ENCODE measurements around the gene GABBR1. TPM values are rescaled to one million over a fixed set of nuclear protein-coding genes. Genes with fewer than 3 reads are reported as not detected.
A peak's percentile ranks its signal among the peaks of the same experiment; 100 is the strongest.
"Not testable (repeated sequence)": the region's sequence is repeated elsewhere in the genome, so short reads cannot be mapped to it uniquely, and the experiment has no call there.

GABBR1 gene
- 5.7 and 6.1 TPM in 2 replicates for total RNA-seq (2014; rRNA removed; shearing (Covaris generic))
- polyA plus RNA-seq (2014; cell fraction: nucleus; rRNA removed), result 26.2 and 28.8 TPM in 2 replicates

DNA sequence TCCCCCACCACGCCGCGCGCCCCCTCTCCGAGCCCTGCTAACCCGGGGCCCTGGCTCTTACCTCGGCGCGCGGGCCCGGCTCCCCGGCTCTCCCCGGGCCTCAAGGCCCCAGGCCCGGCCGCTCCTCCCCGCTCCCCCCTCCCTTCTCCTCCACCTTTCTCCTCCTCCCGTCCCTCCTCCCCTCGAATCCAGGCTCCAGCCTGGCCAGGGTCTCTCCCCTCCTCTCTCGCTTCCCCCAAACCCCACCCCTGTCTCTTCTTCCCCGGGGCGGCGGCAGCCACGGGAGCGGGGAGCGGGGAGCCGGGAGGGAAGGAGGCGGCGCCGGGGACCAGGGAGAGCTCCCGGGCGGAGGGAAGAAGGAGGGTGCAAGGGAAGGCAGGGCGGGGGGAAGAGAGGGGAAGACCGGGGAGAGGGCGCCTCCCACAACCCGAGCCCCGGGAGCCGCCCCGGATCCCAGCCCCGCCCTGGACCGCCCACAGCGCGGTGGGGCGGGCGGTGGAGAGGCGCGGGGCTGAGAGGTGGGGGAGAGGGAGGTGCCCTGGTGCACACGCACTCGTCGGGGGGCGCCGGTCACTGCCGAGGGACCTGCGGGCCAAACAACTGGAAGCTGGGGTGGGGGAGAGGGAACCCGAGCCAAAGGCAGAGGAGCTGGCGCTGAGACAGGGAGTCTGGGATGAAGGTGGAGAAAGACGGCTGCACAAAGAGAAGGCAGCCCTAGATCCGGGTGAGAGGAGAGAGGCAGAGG lies at the start of gene GABBR1:
TSS of gene GABBR1 (minus strand) at position 395 of the 745 bp plus-strand sequence. CDS start 798 bp downstream, outside the sequence.
- peak; percentile 77 for DNase-seq (ENCODE audit: extremely low read depth, low read depth)

DNA sequence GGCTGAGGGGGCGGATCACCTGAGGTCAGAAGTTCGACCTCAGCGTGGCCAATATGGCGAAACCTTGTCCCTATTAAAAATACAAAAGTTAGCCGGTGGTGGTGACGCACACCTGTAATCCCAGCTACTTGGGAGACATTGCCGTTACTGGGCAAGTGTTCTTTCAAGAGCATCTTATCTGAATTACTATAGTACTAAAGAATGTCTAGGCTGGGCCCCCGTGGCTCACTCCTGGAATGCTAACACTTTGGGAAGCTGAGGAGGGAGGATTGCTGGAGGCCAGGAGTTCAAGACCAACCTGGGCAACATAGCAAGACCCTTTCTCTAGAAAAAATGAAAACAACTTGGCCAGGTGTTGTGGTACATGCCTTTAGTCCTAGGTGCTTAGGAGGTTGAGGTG lies 48.8 kb upstream of the GABBR1 start:
- DNase-seq (ENCODE audit: extremely low read depth, low read depth), result no peak

- no peak for DNase-seq (ENCODE audit: extremely low read depth, low read depth)
Measured at GRCh38 chr6:29680904-29681303, 47.9 kb upstream of the GABBR1 start, which contains the start of gene ZFP57. Gene ZFP57 (minus strand): TSS chr6:29681152. CDS start chr6:29677003, 4,149 bp downstream.

DNA sequence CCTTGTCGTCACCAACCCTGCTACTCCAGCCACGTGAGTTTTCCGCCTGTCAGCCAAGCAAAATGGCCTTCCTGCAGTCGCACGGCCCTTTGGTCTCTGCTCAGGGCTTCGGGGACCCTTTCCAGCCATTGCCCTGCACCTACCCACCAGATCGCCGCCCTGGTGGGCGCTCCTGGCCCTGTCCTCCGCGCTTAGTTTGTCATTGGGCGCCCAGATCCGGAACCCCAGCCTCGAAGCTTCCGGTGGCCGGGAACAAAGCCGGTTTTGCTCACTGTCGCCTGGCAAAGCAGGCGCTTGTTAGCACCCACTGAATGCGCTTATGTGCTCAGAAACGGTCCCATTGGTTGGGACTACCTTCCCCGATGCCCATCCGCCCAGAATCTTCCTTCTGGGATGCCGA lies 47.4 kb upstream of the GABBR1 start:
- no peak for DNase-seq (ENCODE audit: extremely low read depth, low read depth)

- no peak for DNase-seq (ENCODE audit: extremely low read depth, low read depth)
Measured at GRCh38 chr6:29679962-29680361, 47.0 kb upstream of the GABBR1 start.

DNA sequence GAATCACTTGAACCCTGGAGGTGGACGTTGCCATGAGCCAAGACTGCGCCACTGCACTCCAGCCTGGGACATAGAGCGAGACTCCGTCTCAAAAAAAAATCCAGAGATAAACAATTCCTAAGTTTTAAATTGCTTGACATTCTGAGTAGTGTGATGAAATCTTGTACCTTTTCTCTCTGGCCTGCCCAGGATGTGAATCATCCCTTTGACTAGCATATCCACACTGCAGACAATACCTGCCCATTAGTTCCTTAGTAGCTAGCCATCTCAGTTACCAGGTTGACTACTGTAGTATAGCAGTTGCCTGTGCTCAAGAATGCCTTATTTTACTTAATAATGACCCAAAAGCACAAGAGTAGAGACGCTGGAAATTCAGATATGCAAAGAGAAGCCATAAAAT lies 45.1 kb upstream of the GABBR1 start:
- DNase-seq (ENCODE audit: extremely low read depth, low read depth), result no peak

DNA sequence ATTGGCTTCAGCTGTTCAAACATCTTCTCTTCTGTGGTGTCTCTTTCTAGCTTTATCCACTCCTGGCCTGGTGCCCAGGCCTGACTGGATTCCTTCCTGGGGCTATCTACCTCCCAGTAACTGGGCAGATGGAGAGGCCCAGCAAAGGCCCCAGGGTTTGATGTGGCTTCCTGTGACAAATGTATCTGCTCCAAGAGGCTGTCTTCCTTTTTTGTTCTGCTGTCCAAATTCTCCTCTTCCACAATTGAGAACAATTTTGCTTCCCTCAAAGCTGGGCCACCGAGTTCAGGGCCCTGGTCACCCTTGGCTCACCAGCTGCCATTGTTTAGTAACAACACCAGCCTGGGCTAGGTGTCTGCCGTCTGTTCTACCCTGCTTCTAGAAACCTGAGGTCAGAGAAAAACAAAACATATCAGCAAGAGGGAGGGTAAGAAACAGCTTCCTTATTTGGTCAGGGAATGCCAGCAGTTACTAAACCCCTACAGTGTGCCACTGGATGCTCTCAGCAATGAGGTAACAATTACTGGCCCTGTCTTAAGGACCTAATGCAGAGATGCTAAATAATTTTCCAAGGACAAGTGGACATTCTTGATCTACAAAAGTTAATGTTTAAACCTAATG lies 44.1 kb upstream of the GABBR1 start:
- no peak for DNase-seq (ENCODE audit: extremely low read depth, low read depth)

- DNase-seq (ENCODE audit: extremely low read depth, low read depth), result no peak
Measured at GRCh38 chr6:29675561-29675960, 42.6 kb upstream of the GABBR1 start.

DNA sequence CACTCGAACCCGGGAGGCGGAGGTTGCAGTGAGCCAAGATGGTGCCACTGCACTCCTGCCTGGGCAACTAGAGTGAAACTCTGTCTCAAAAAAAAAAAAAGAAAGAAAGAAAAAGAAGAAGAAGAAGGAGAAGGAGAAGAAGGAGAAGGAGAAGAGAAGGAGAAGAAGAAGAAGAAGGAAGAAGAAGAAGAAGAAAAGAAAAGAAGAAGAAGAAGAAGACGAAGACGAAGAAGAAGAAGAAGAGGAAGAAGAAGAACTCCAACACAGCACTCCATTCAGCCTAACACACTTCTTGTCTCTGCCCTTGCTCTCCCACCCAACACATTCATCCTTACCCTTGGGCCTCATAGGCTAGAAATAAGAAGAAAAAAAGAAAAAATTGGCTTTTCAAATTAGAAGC lies 41.0 kb upstream of the GABBR1 start:
- DNase-seq (ENCODE audit: extremely low read depth, low read depth), result no peak

DNA sequence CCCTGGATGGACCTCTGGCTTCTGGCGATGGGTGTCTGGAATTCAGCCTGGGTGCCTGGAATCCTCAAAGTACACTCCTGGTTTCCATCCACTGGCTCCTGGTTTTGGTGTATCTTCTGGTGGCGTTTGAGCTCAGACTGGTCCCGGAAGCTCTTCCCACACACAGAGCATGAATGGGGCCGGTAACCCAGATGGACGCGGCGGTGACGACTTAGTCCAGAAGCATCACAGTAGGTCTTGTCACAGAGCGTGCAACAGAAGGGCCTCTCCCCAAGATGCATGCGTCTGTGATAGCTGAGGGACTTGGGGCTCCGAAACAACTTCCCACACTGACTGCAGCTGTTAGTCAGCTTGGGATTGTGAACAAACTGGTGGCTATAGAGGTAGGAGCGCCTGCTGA lies 40.2 kb upstream of the GABBR1 start:
- DNase-seq (ENCODE audit: extremely low read depth, low read depth), result no peak

- DNase-seq (ENCODE audit: extremely low read depth, low read depth), result not testable (repeated sequence)
Measured at GRCh38 chr6:29672116-29672515, 39.1 kb upstream of the GABBR1 start.

DNA sequence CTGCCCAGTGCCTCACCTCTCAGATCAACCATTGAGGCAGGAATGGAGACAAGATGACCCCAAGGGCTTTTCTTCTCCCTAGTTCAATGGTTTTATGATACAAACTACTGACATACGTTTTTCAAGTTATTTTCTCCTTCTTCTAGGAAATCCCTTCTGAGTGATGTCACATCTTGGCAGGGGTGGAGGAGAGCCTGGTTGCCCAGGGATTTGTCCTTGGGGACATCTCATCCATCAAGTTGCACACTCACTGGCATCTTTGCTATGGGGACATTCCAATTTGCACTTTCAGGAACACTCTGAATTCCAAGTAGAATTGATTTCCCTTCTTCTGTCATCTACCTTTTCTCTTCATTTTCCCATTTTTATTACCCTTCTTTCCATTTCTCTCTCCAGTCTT lies 38.0 kb upstream of the GABBR1 start:
- no peak for DNase-seq (ENCODE audit: extremely low read depth, low read depth)

- DNase-seq (ENCODE audit: extremely low read depth, low read depth), result no peak
Measured at GRCh38 chr6:29667158-29667557, 34.2 kb upstream of the GABBR1 start.

GRCh38 chr6:29666826-29667130 lies 33.8 kb upstream of the GABBR1 start:
- DNase-seq (ENCODE audit: extremely low read depth, low read depth), result no peak

DNA sequence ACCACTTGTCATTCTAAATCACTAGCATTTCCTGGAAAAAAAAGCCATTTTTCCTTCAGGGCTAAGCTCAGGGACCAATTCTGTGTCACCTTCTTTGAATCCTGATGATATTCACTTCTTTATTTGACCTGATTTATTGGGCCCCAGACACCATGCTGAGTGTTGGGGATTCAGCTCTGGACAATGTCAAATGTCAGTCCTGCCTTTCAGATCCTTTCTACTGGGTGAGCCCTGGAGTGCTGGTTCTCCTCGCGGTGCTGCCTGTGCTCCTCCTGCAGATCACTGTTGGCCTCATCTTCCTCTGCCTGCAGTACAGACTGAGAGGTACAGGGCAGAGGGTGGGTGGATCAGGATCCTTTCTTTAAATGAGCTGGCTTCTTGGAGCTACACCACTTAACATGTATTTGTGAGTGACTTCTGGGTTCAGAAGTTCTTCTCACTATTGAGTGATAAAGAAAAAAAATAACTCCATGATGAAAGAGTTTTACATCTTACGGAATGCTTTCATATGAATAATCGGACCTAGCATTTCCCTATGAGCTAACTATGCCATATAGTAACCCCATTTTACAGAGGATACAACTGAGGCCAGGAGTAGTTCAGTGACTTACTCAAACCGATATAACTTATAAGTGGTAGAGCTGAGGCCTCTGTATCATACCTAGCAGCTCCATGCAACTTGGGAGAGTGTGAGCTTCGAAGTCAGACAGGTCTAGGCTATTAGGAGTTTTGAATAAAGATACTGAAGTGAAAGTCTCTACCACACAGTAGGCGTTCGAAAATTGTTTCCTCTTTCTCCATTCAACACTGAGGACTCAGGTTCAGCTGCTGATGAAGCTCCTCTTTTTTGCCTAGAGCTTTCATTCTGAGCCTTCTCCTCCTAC lies 33.2 kb upstream of the GABBR1 start:
- no peak for DNase-seq (ENCODE audit: extremely low read depth, low read depth)

- no peak for DNase-seq (ENCODE audit: extremely low read depth, low read depth)
Measured at GRCh38 chr6:29663300-29664042, 30.5 kb upstream of the GABBR1 start.

GRCh38 chr6:29661502-29662141 lies 28.6 kb upstream of the GABBR1 start:
- DNase-seq (ENCODE audit: extremely low read depth, low read depth), result not testable (repeated sequence)

DNA sequence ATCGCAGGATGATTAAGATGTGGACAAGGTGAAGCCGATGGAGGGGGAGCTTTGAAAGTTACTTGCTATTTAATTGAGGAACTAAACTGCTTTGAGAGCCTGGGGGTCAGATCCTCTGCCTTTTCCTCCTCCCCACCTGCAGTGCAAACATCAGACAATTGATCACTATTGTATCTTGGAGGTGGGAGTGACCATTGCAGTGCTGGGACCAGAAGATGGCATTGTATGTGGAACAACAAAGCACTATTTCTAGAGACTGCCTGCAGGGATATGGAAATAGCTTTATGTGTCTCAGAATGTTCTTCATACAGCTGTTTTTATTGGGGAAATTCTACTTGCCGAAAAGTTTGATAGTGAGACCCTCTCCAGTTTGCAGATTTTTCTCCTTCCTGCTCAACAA lies 28.1 kb upstream of the GABBR1 start:
- DNase-seq (ENCODE audit: extremely low read depth, low read depth), result no peak

DNA sequence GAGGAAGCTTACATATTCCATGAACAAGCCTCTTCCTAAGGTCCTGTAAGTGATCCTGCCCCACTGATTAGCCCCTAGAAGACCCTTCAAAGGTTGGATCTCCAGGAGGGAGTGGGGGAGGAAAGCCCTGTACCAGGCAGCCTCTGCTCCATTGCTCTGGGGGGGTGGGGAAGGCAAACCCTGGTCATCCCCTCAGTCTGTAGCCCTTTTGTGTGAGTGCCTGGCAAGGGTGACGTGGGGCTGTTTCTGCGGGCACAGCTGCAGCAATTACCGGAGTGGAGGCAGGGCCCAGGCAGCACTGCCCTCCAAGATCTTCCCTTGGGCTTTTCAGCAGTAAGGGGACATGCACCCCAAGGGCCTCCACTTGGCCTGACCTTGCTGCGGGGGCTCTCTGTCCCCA lies 23.8 kb upstream of the GABBR1 start, which contains the start of gene MOG:
TSS of gene MOG (plus strand) at position 295 of the 400 bp plus-strand sequence. CDS start 118 bp downstream, outside the sequence.
- no peak for DNase-seq (ENCODE audit: extremely low read depth, low read depth)

- no peak for DNase-seq (ENCODE audit: extremely low read depth, low read depth)
Measured at GRCh38 chr6:29656157-29656556, 23.2 kb upstream of the GABBR1 start.

Measured in NCI-H460 (cell line).